Astrocyte of the cerebellum (primary cell): ENCODE results near the gene HYLS1.

Experiments used
- DNase-seq: peaks from one replicate; pipeline ENCODE4 v3.0.0-alpha.2; 2011; ENCODE audit warnings: low read depth
- H3K4me3 ChIP-seq: 2 replicates; pipeline ENCODE4 v1.5.1; 2011; ENCODE audit warnings: mild to moderate bottlenecking, low read depth, low read length, moderate library complexity
- in situ Hi-C: cut with HindIII; loops from 2 replicates; pipeline ENCODE4 v1.10.0; 2017; ENCODE audit warnings: low sequenced_read_pairs
- TF ChIP-seq, protein P1 (sequence below): IDR thresholded peaks from 2 replicates; pipeline ENCODE4 v1.5.1; 2012; ENCODE audit warnings: low read length, low read depth, moderate library complexity, mild to moderate bottlenecking; ENCODE audit errors: missing control alignments

The HYLS1 gene

DNA sequence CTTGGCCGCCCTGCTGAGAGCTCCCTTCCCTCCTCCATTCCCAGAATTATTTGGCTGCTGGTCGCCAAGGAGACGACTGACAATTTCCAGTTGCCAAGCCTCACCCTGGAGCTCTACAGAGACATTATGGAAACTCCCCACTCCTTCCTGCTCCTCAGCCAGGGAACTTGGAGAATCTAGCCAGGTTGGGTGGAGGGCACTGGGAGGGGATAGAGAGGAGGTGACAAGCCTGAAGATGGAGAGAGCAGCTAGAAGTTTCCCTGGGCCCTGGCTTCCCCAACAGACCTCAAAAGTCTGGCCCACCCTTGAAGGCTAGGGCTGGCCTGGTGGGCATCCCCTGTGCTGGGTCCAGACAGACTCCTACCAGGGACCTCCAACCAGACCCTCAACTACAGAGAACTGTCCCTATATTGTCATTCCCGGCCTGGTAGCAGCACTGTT is 51.6 kb downstream of the HYLS1 start:
- in situ Hi-C loops: no loop called here
- TF ChIP-seq, protein P1, sequence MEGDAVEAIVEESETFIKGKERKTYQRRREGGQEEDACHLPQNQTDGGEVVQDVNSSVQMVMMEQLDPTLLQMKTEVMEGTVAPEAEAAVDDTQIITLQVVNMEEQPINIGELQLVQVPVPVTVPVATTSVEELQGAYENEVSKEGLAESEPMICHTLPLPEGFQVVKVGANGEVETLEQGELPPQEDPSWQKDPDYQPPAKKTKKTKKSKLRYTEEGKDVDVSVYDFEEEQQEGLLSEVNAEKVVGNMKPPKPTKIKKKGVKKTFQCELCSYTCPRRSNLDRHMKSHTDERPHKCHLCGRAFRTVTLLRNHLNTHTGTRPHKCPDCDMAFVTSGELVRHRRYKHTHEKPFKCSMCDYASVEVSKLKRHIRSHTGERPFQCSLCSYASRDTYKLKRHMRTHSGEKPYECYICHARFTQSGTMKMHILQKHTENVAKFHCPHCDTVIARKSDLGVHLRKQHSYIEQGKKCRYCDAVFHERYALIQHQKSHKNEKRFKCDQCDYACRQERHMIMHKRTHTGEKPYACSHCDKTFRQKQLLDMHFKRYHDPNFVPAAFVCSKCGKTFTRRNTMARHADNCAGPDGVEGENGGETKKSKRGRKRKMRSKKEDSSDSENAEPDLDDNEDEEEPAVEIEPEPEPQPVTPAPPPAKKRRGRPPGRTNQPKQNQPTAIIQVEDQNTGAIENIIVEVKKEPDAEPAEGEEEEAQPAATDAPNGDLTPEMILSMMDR: no peak
- no peak overlapping the region for H3K4me3 ChIP-seq
- no peak for DNase-seq

DNA sequence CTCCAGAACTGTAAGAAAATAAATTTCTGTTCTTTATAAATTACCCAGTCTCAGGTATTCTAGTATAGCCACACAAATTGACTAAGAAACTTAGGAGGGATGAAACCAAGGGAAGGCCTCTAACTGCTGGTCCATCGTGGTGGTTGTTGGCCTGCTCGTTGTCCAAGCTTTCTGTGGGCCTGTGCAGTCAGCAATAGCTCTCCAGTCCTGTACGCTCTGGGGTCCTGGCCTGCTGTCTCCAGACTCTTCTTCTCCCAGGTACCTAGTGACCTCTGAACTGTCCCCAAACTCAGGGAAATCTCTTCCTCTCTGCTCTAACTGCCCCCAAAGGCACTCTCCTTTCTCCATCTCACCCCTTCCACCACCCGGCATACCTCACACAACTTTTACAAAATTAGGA is 52.7 kb downstream of the HYLS1 start:
- TF ChIP-seq, protein P1: no peak
- H3K4me3 ChIP-seq: no peak overlapping the region
- DNase-seq: no peak
- in situ Hi-C loops: no loop called here

DNA sequence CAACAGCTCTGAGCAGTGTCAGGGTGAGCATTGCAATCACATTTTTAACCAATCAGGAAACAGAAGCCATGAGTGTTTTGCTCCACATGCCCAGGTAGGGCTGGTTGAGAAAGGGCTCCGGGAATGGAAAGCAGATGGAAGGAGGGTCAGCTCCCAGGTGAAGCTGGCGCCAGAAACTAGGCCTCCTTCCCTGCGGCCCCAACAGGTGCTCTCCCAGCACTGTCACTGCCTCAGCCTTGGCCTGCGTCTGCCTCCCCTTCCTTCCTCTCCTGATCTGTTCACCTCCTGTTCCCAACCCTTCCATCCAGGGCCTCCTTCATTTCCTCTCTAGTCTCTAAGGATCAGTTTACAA is 53.8 kb downstream of the HYLS1 start:
- in situ Hi-C loops: no loop called here
- TF ChIP-seq, protein P1: no peak
- no peak overlapping the region for H3K4me3 ChIP-seq
- DNase-seq: no peak

- DNase-seq: peak; percentile 3
These were observed 54.4 kb downstream of the HYLS1 start for GRCh38 chr11:125941619-125942611.

GRCh38 chr11:125942771-125943428 is 55.4 kb downstream of the HYLS1 start:
- DNase-seq: no peak
- in situ Hi-C loops: no loop called here
- TF ChIP-seq, protein P1: no peak
- H3K4me3 ChIP-seq: no peak overlapping the region

More at GRCh38 chr11:125941619-125942611, 54.4 kb downstream of the HYLS1 start:
- TF ChIP-seq, protein P1: peak; percentile 85
- no peak overlapping the region for H3K4me3 ChIP-seq
- in situ Hi-C loops: no loop called here

- no peak for DNase-seq
- in situ Hi-C loops: no loop called here
- TF ChIP-seq, protein P1: no peak
- H3K4me3 ChIP-seq: no peak overlapping the region
These were observed 56.3 kb downstream of the HYLS1 start for GRCh38 chr11:125943661-125944349.
